H9 (cell line): Measurements from ENCODE around the gene CHCHD4. TPM values are rescaled to one million over a fixed set of nuclear protein-coding genes. Genes with fewer than 3 reads are reported as not detected.

Experiments
- DNase-seq: peaks from one replicate; pipeline ENCODE4 v3.0.0-alpha.2; 2017
- H2AFZ ChIP-seq: one replicate; pipeline ENCODE4 v1.6.1; 2013; ENCODE audit warnings: mild to moderate bottlenecking, low read length, control low read depth, moderate library complexity
- H2AK5ac ChIP-seq: 2 replicates; pipeline ENCODE4 v1.6.1; 2013; ENCODE audit warnings: low read length, control low read depth, mixed read lengths; ENCODE audit not compliant: insufficient read length
- H2BK120ac ChIP-seq: one replicate; pipeline ENCODE4 v1.6.1; 2013; ENCODE audit warnings: low read depth, mild to moderate bottlenecking, low read length, control low read depth, inconsistent platforms; ENCODE audit not compliant: poor library complexity, severe bottlenecking
- H2BK12ac ChIP-seq: 2 replicates; pipeline ENCODE4 v1.6.1; 2013; ENCODE audit warnings: low read length, control low read depth, mixed read lengths, low read depth; ENCODE audit not compliant: insufficient read length
- H2BK15ac ChIP-seq: 2 replicates; pipeline ENCODE4 v1.6.1; 2013; ENCODE audit warnings: low read depth, low read length, control low read depth
- H2BK20ac ChIP-seq: one replicate; pipeline ENCODE4 v1.6.1; 2013; ENCODE audit warnings: low read depth, mild to moderate bottlenecking, low read length, control low read depth, inconsistent platforms; ENCODE audit not compliant: poor library complexity, severe bottlenecking
- H2BK5ac ChIP-seq: 2 replicates; pipeline ENCODE4 v1.6.1; 2013; ENCODE audit warnings: low read length, control low read depth, mixed read lengths; ENCODE audit not compliant: insufficient read length
- H3K14ac ChIP-seq: 2 replicates; pipeline ENCODE4 v1.6.1; 2013; ENCODE audit warnings: low read length, control low read depth; ENCODE audit not compliant: insufficient read depth
- H3K18ac ChIP-seq: 2 replicates; pipeline ENCODE4 v1.6.1; 2013; ENCODE audit warnings: low read depth, mild to moderate bottlenecking, mixed read lengths, low read length, control low read depth; ENCODE audit not compliant: insufficient read length
- H3K23ac ChIP-seq: 2 replicates; pipeline ENCODE4 v1.6.1; 2013; ENCODE audit warnings: low read length, control low read depth, mixed read lengths, low read depth; ENCODE audit not compliant: insufficient read length
- H3K23me2 ChIP-seq: 2 replicates; pipeline ENCODE4 v1.6.1; 2013; ENCODE audit warnings: low read depth, mild to moderate bottlenecking, mixed read lengths, low read length, control low read depth; ENCODE audit not compliant: insufficient read length, poor library complexity, severe bottlenecking
- H3K27ac ChIP-seq: 2 replicates; pipeline ENCODE4 v1.5.1; 2013; ENCODE audit warnings: low read length, control low read depth, mixed read lengths, low read depth; ENCODE audit not compliant: insufficient read length
- H3K27me3 ChIP-seq: 2 replicates; pipeline ENCODE4 v1.6.1; 2013; ENCODE audit warnings: low read length, control low read depth, inconsistent platforms; ENCODE audit not compliant: insufficient read depth
- H3K4ac ChIP-seq: 2 replicates; pipeline ENCODE4 v1.6.1; 2013; ENCODE audit warnings: low read depth, mild to moderate bottlenecking, control low read depth, inconsistent platforms, low read length, moderate library complexity
- H3K4me1 ChIP-seq: 2 replicates; pipeline ENCODE4 v1.6.1; 2013; ENCODE audit warnings: low read length, control low read depth, inconsistent platforms; ENCODE audit not compliant: insufficient read depth
- H3K4me2 ChIP-seq: 2 replicates; pipeline ENCODE4 v1.6.1; 2013; ENCODE audit warnings: low read length, control low read depth, mixed read lengths; ENCODE audit not compliant: insufficient read length, insufficient read depth
- H3K56ac ChIP-seq: 2 replicates; pipeline ENCODE4 v1.6.1; 2013; ENCODE audit warnings: low read depth, mild to moderate bottlenecking, mixed read lengths, low read length, control low read depth; ENCODE audit not compliant: insufficient read length
- H3K79me1 ChIP-seq: 2 replicates; pipeline ENCODE4 v1.6.1; 2013; ENCODE audit warnings: low read depth, mild to moderate bottlenecking, moderate library complexity, low read length, control low read depth, inconsistent platforms; ENCODE audit not compliant: insufficient read depth, poor library complexity, severe bottlenecking
- H3K79me2 ChIP-seq: 2 replicates; pipeline ENCODE4 v1.6.1; 2013; ENCODE audit warnings: low read length, control low read depth, inconsistent platforms; ENCODE audit not compliant: insufficient read depth
- H3K9ac ChIP-seq: 2 replicates; pipeline ENCODE4 v1.6.1; 2013; ENCODE audit warnings: low read length, control low read depth, mixed read lengths; ENCODE audit not compliant: insufficient read length; ENCODE audit errors: extremely low read depth
- H3K9me3 ChIP-seq: one replicate; pipeline ENCODE4 v1.6.1; 2013; ENCODE audit warnings: low read depth, low read length, inconsistent platforms; ENCODE audit not compliant: control insufficient read depth
- H3T11ph ChIP-seq: one replicate; pipeline ENCODE4 v1.6.1; 2013; ENCODE audit warnings: mild to moderate bottlenecking, low read length, control low read depth, inconsistent platforms
- H4K20me1 ChIP-seq: one replicate; pipeline ENCODE4 v1.6.1; 2013; ENCODE audit not compliant: control insufficient read depth, insufficient read length, insufficient read depth
- H4K5ac ChIP-seq: 2 replicates; pipeline ENCODE4 v1.6.1; 2013; ENCODE audit warnings: low read depth, mild to moderate bottlenecking, mixed read lengths, low read length, control low read depth; ENCODE audit not compliant: insufficient read length
- H4K8ac ChIP-seq: replicated peaks from 2 replicates; pipeline ENCODE4 v1.6.1; 2013; ENCODE audit warnings: low read length, control low read depth, mixed read lengths, low read depth; ENCODE audit not compliant: insufficient read length
- H4K91ac ChIP-seq: 2 replicates; pipeline ENCODE4 v1.6.1; 2013; ENCODE audit warnings: low read depth, mild to moderate bottlenecking, moderate library complexity, mixed read lengths, low read length, control low read depth; ENCODE audit not compliant: insufficient read length
- H3K27ac Mint-ChIP-seq, 3 experiments: 2 replicates in 2 of 3; 3 replicates in 1 of 3; pipeline ENCODE4 v1.8.0; 2020 to 2021; ENCODE audit warnings: mixed read lengths in 3 of 3, mild to moderate bottlenecking in 1 of 3, moderate library complexity in 1 of 3
- H3K27me3 Mint-ChIP-seq: 2 replicates; pipeline ENCODE4 v1.8.0; 2021; ENCODE audit warnings: low read depth, mild to moderate bottlenecking, moderate library complexity, mixed read lengths
- H3K36me3 Mint-ChIP-seq, 3 experiments: 2 replicates in 2 of 3; 3 replicates in 1 of 3; pipeline ENCODE4 v1.8.0; 2020 to 2021; ENCODE audit warnings: low read depth in 3 of 3, mixed read lengths in 3 of 3; ENCODE audit not compliant: insufficient read depth in 1 of 3
- H3K4me1 Mint-ChIP-seq, 2 experiments: 2 replicates each; pipeline ENCODE4 v1.8.0; 2020; ENCODE audit warnings: mixed read lengths in 2 of 2
- H3K4me3 Mint-ChIP-seq, 2 experiments: 2 replicates in 1 of 2; 3 replicates in 1 of 2; pipeline ENCODE4 v1.8.0; 2020 to 2021; ENCODE audit warnings: mild to moderate bottlenecking in 2 of 2, mixed read lengths in 2 of 2, moderate library complexity in 1 of 2
- H3K9me3 Mint-ChIP-seq, 2 experiments: 2 replicates in 1 of 2; 3 replicates in 1 of 2; pipeline ENCODE4 v1.8.0; 2020; ENCODE audit warnings: mild to moderate bottlenecking in 2 of 2, mixed read lengths in 2 of 2, moderate library complexity in 1 of 2
- CTCF ChIP-seq: fragments of 200-600 bp; sonication (generic); conservative IDR thresholded peaks from 3 replicates; pipeline ENCODE4 v1.8.0; 2021; ENCODE audit warnings: antibody characterized with exemption, mild to moderate bottlenecking
- WGBS: extraction: QIAGEN DNeasy Blood & Tissue Kit; methylation state at CpG from one replicate; pipeline ENCODE4 v1.1.7; 2013; ENCODE audit warnings: missing lambda C conversion rate, low lambda C conversion rate, mixed read lengths; ENCODE audit not compliant: insufficient read length; ENCODE audit errors: extremely low coverage; 5-methylcytosine and 5-hydroxymethylcytosine counted together
- total RNA-seq: library from RNA; stranded (reverse); gene quantifications from 2 replicates; pipeline ENCODE4 v1.2.1, GENCODE V29; 2021

Gene CHCHD4
- total RNA-seq, 1 experiment from 2014 or later: 13.7 TPM

- no peak overlapping the region for H3T11ph ChIP-seq
- H3K4ac ChIP-seq: no peak overlapping the region
- no peak overlapping the region for H3K9ac ChIP-seq
- no peak overlapping the region for H2AFZ ChIP-seq
- H3K79me1 ChIP-seq: peaks cover 9% of the 10 kb centered on the region
- H3K79me2 ChIP-seq: peaks cover 3% of the 10 kb centered on the region; the same call in 1 of the 2 replicates
- Mint-ChIP-seq H3K9me3 (no peaks in the 10 kb centered on the region; a peak in 1 of 5 replicates), H3K27me3 (no peaks in the 10 kb centered on the region), H3K36me3 (peaks cover 29 to 66% (median 58%) of the 10 kb centered on the region in 3 experiments; a peak in 6 of 7 replicates), H3K27ac (peak overlapping the region in 1 of 3 experiments; percentile 11; a peak in 1 of 7 replicates), H3K4me1 (peaks cover 6 to 11% of the 10 kb centered on the region in 2 experiments), H3K4me3 (no peak overlapping the region)
- no peak overlapping the region for H2BK12ac ChIP-seq
- H4K8ac ChIP-seq: no peak overlapping the region
- no peak overlapping the region for H3K18ac ChIP-seq
- H4K91ac ChIP-seq: no peak overlapping the region
- H2AK5ac ChIP-seq: no peak overlapping the region
- no peak for TF ChIP-seq CTCF
- peaks cover 7% of the 10 kb centered on the region for H3K23me2 ChIP-seq
- no peak for DNase-seq
- H3K23ac ChIP-seq: no peak overlapping the region
- no peak overlapping the region for H4K5ac ChIP-seq
- H3K14ac ChIP-seq: no peak overlapping the region
- H2BK120ac ChIP-seq: no peak overlapping the region
- H3K56ac ChIP-seq: no peak overlapping the region
- H4K20me1 ChIP-seq: no peaks in the 10 kb centered on the region
- no peaks in the 10 kb centered on the region for H3K27me3 ChIP-seq
- no CpG with 5 or more reads among the region's 6 CpGs for WGBS
- H2BK20ac ChIP-seq: no peak overlapping the region
- no peaks in the 10 kb centered on the region for H3K9me3 ChIP-seq
- no peak overlapping the region for H3K4me2 ChIP-seq
- no peak overlapping the region for H2BK5ac ChIP-seq
- H3K4me1 ChIP-seq: no peaks in the 10 kb centered on the region
- H2BK15ac ChIP-seq: no peak overlapping the region
- H3K27ac ChIP-seq: no peak overlapping the region
These were observed 4.6 kb upstream of the CHCHD4 start for GRCh38 chr3:14129296-14129695.
